Measurements from ENCODE around the gene BNC2. TPM values are rescaled to one million over a fixed set of nuclear protein-coding genes. Genes with fewer than 3 reads are reported as not detected.

BNC2 gene
- total and polyA plus RNA-seq, 4 donors, result 0.96 to 23.2 (median 9.7) TPM

DNA sequence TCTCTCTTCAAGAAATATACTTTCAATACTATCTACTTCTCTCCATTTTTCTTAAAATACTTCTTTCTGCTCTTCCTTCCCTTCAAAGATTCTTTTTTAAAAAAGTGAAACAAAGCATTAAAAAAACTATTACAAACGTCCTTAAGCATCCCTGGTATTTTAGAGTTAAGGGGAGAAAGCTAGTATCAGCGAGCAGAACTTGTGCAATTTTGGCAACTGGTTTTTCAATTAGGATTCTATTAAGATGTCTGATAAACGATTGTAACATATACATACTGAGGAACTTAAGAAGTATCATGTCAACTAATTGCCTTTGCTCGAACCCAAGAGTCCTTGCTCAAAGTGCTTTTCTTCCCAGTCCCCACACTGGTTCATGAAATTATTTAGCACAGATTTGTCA lies 459.2 kb downstream of the BNC2 start:
- Histone ChIP-seq H3K4me1 (ENCODE audit: control insufficient read depth in 5 of 5, insufficient read depth in 5 of 5, low read length in 5 of 5) (peaks cover 0 to 74% (median 14%) of the 10 kb centered on the region in 5 donors), H3K27ac (ENCODE audit: low read depth in 1 of 2, low read length in 1 of 2) (no peak overlapping the region), H3K36me3 (ENCODE audit: control insufficient read depth in 4 of 4, insufficient read depth in 4 of 4, low read length in 4 of 4) (no peaks in the 10 kb centered on the region), H3K9ac (ENCODE audit: insufficient read depth in 1 of 2, low read length in 2 of 2) (no peak overlapping the region), H3K27me3 (ENCODE audit: control insufficient read depth in 3 of 3, insufficient read depth in 3 of 3, low read length in 2 of 3) (no peaks in the 10 kb centered on the region), H3K4me3 (no peak overlapping the region), H3K9me3 (ENCODE audit: control insufficient read depth in 4 of 4, insufficient read depth in 3 of 4, low read length in 3 of 4) (no peaks in the 10 kb centered on the region)
- TF ChIP-seq, protein P1, sequence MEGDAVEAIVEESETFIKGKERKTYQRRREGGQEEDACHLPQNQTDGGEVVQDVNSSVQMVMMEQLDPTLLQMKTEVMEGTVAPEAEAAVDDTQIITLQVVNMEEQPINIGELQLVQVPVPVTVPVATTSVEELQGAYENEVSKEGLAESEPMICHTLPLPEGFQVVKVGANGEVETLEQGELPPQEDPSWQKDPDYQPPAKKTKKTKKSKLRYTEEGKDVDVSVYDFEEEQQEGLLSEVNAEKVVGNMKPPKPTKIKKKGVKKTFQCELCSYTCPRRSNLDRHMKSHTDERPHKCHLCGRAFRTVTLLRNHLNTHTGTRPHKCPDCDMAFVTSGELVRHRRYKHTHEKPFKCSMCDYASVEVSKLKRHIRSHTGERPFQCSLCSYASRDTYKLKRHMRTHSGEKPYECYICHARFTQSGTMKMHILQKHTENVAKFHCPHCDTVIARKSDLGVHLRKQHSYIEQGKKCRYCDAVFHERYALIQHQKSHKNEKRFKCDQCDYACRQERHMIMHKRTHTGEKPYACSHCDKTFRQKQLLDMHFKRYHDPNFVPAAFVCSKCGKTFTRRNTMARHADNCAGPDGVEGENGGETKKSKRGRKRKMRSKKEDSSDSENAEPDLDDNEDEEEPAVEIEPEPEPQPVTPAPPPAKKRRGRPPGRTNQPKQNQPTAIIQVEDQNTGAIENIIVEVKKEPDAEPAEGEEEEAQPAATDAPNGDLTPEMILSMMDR (IDR thresholded peaks at IDR 0.05; ENCODE audit: control extremely low read depth, extremely low read depth), result no peak
- ATAC-seq (ENCODE audit: insufficient read depth, low FRiP score), result no peak
- peak in 2 of 3 donors; percentile 38 to 65 for DNase-seq
- 68 to 73% methylated on average over 4 of the region's 4 CpGs for WGBS, 2 donors

DNA sequence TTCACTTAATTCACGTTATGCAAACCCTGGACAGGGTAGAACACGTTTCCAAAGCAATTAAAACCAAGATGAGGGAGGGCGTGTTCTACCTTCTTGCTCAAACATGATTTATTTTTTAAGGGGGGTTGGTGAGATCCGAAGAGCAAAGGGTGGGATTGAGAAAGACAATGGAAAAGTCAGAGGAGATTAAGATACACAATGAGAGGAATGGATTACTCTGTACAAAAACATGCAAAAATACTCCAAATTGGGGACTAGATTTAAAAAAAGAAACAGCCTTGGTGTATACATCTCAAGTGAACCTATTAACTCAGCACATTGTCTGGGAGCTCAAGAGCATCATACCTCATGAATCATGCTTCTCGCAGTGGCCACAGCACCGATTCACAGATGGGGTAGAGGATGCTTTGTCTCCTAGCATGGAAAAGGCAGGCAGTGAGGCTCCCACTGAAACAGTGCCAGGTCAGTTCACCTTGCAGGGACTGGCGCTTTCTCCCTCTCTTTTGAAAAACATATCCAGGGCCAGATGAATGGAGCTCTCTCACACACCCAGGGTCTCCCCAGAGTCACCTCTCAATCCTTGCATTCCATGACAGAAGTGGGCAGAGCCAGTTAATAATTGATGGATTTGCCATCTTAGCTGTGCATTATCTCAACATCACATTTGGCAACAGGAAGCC lies 459.7 kb downstream of the BNC2 start:
- H3K4me1 ChIP-seq (ENCODE audit: control insufficient read depth in 5 of 5, insufficient read depth in 5 of 5, low read length in 5 of 5), result peaks cover 0 to 72% (median 11%) of the 10 kb centered on the region in 5 donors
- no peak overlapping the region for H3K27ac ChIP-seq (ENCODE audit: low read depth in 1 of 2, low read length in 1 of 2)
- no peak overlapping the region for H3K4me3 ChIP-seq
- no peaks in the 10 kb centered on the region for H3K27me3 ChIP-seq (ENCODE audit: control insufficient read depth in 3 of 3, insufficient read depth in 3 of 3, low read length in 2 of 3)
- WGBS, 2 donors, result 70 to 81% methylated on average over 7 of the region's 7 CpGs
- DNase-seq, result peak in 1 of 3 donors; percentile 36
- ATAC-seq (ENCODE audit: insufficient read depth, low FRiP score), result no peak
- no peaks in the 10 kb centered on the region for H3K36me3 ChIP-seq (ENCODE audit: control insufficient read depth in 4 of 4, insufficient read depth in 4 of 4, low read length in 4 of 4)
- H3K9ac ChIP-seq (ENCODE audit: insufficient read depth in 1 of 2, low read length in 2 of 2), result no peak overlapping the region
- TF ChIP-seq, protein P1 (IDR thresholded peaks at IDR 0.05; ENCODE audit: control extremely low read depth, extremely low read depth), result no peak
- no peaks in the 10 kb centered on the region for H3K9me3 ChIP-seq (ENCODE audit: control insufficient read depth in 4 of 4, insufficient read depth in 3 of 4, low read length in 3 of 4)

DNA sequence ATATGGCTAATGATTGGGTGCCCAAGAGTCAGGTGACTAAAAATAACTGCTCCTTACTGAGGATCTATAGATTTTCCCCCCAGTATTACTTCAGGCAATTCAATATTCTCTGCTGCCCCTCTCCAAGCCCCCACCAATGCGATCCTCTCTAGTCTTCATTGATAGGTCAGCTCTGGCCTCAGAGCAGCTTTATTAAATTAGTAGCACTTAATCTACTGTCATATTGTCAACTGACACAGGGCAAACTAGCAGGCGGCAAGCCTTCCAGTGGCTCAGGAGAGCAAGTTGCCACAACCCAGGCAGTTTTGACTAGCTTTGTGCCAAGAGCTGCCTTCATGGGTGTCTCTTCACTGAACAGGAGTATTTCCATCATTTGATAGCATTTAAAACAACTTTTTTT lies 462.9 kb downstream of the BNC2 start:
- no peak overlapping the region for H3K9ac ChIP-seq (ENCODE audit: insufficient read depth in 1 of 2, low read length in 2 of 2)
- no peak overlapping the region for H3K4me3 ChIP-seq
- TF ChIP-seq, protein P1 (IDR thresholded peaks at IDR 0.05; ENCODE audit: control extremely low read depth, extremely low read depth), result no peak
- no peaks in the 10 kb centered on the region for H3K27me3 ChIP-seq (ENCODE audit: control insufficient read depth in 3 of 3, insufficient read depth in 3 of 3, low read length in 2 of 3)
- no peaks in the 10 kb centered on the region for H3K9me3 ChIP-seq (ENCODE audit: control insufficient read depth in 4 of 4, insufficient read depth in 3 of 4, low read length in 3 of 4)
- ATAC-seq (ENCODE audit: insufficient read depth, low FRiP score) (no peak), DNase-seq (peak in 2 of 3 donors; percentile 52 to 69)
- no peak overlapping the region for H3K27ac ChIP-seq (ENCODE audit: low read depth in 1 of 2, low read length in 1 of 2)
- H3K4me1 ChIP-seq (ENCODE audit: control insufficient read depth in 5 of 5, insufficient read depth in 5 of 5, low read length in 5 of 5), result peaks cover 0 to 44% (median 6%) of the 10 kb centered on the region in 5 donors
- H3K36me3 ChIP-seq (ENCODE audit: control insufficient read depth in 4 of 4, insufficient read depth in 4 of 4, low read length in 4 of 4), result no peaks in the 10 kb centered on the region
- 94 to 95% methylated on average over 2 of the region's 2 CpGs for WGBS, 2 donors
